ENCODE results near the gene GLI3.

GLI3 gene

DNA sequence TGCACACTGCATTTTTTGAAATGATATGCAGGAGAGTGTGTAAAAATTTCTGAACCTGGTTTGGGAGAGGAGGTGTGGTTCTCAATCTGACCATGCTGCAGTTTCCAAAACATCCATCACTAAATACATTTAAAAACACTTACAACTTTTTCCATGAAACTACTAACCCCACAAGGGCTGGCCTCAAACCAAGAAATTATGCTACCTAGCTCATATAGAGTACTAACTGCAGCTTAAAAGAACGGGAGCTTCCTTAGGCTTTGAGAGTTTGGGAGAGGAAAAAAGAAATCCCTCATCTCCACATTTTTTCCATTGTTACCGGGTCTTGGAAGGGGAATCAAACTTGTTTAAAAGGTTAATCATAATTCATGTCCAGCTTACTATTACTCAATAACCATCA is 214.2 kb downstream of the GLI3 start:
- DNase-seq: no peak

DNA sequence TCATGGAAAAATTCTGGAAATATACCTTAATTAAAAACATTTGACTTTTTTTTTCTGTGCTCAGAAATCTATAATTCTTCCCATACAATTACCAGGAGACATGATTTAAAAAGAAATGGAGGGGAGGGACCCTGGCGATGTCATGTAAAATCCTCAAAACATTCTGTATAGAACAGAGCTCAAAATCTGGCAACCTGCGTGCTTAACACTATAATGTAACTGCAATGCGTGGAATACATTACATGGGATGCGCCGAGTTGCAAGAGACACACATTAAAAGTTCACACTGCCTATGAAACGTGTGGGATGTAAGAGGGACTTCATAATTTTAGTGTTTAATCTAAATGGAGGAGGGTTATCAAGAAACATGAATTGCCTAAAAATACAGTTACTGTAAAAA is 215.0 kb downstream of the GLI3 start:
- no peak for DNase-seq

DNA sequence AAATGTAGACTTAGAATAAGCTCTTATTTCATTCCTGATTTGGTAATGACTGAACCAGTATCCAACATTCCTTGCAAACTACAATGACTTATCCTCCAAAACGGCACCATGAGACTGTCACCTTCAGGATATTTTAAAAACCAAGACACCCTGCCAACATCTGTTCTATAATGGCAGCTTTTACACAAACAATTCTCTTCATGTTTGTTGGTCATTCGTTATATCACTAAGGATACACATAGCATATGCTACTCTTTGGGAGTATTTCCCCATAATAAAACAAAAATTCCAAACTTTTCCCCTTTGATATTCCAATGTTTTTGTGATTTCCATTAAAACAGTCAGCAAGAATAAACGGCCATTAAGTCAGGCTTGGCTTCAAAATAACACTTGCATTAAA is 215.4 kb downstream of the GLI3 start:
- DNase-seq: no peak

DNA sequence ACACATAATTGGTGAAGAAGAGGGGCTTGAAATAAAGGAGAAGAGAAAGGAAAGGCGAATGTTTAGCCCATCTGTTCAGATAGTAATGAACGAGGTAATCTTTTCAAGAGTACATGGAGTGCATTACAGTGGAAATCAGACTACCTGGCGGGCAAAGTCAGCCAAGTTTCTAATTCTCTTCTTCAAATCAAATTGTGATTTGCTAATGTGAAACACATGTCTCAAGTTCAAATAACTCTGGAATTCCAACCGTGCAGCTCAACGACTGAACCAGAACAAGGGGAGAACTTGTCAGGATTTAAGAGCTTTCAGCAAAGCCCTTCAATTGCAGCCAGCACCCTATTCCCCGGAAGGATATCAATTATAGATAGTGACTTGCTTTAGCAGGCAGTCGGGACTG is 216.9 kb downstream of the GLI3 start:
- no peak for DNase-seq

DNA sequence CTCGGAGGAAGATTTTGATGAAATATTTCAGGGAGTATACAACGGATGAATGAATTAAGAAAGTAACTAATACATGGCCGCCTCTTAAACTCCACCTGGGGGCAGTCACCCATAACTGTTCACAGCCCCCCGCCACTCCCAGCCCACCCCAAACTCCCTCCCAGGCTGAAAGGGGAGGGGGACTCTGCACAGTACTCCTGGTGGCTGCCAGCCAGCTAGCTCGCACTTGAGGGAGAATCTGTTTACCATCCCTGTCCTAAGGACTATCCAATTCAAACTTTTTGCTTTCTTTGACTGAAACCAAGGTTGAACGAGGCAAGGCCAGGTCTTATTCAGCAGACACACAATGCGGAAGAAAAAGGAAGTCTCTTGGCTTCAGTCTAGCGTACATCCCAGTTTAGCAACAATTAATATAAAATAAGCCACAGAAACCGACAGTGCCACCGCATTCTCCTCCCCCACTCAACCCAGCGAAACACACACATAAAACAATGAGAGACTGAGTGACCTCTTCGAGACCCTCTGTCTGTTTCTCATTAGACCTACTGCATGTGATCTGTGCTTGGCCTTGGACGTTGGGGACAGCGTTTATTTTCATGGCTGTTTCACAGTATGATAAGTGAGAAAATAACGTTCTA is 219.5 kb downstream of the GLI3 start:
- DNase-seq: no peak

DNA sequence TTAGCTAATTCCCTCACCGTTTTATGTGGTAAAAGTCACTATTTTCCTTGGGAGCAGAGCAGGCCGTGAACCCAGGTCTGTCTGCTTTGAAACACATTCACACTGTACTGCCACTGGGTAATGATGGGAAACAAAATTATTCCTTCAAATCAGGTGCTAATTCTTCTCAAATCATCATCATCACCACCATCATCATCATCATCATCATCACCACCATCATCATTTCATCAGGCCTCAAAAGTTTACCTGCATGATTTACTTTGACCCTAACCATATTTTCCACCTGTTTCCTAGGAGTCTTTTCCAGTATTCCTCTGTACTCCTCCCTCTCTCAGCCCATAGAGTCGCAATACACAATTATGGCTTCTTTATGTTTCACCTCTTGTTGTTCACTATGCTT is 220.5 kb downstream of the GLI3 start:
- no peak for DNase-seq

DNA sequence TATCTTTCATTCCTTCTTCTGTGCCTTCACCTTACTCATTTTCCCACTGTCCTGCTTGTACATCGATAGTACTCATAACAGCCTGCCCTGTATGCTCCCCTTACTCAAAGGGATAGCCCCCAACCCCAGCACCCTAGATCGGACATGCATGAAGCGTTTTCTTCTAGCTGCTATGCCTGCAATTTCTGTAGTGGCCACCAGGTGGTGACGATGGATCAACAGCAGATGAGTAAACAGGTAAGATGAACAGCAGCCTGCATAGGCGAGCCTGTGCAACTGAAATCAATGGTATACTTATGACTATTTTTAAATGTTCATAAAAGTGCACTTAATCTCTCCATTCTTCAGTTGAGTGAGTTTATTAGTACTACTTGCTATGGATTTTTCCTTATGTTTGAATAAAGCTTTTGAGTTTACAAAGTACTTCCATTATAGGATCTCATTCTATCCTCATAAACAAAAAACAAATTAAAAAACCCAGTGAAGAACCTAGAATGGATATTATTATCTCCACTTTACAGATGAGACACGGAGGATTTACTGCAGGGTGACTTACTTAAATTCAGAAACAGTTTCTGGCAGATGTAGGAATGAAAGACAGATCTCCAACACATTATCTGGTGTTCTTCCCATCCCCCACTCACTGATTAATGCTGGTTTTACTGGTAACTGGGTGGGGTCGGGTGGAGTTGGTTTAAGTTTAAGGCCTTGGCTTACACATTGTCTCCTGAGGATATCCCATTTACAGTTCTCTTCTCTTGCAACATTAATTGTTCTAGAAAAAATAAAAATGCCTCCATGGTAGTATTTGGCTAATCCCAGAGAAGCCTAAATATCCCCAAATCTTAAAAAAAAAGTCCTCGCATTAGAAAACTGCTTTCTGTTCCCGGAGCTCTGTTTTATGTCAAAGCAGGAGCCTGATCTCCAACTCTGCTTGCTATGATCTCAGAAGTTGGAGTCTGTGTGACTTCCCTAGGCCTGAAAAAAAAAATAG is 222.1 kb downstream of the GLI3 start:
- DNase-seq: peak; percentile 10

DNA sequence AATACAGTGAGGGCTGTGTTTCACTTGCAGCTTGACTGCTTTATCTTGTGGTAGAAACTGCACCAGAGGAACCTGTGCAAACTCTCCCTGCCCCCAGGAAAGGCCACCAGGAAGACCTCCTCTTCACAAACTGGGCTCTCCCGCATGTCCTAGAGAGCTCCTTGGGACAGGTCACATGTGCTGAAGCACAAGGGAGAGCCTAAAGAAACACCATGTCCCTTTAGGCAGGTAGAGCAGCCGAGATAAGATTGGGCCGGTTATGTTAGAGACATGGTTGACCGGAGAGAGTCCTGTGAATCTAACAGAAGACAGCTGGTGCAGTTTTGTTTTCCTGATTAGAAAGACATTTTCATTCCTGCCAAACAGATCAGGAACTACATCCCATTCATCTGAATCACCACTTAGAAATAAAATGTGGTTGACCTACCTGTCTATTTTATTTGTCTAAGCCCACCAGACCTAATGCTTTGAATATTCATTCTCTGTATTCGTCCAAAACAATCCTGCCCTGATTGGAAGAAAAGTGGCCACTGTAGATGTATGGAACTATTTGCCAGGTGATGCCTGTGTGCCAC is 224.1 kb downstream of the GLI3 start:
- DNase-seq: no peak

DNA sequence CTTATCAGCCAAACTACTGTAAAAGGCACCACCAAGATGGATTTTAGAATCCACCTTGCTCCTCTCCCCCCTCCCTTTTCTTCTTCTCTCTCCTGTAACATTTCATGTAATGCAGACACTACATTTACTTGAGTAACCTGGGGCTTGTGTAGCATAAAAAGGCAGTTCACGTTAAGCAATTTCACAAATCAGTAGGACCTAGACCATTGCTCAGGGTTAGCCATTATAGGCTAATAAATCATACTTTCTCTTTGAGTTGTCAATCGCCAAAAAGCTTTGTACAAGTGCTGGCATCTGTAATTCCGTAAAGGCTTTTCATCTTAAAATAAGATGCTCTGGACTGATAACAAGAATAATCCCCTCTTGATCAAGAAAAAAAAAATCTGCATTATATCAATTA is 224.7 kb downstream of the GLI3 start:
- DNase-seq: no peak

DNA sequence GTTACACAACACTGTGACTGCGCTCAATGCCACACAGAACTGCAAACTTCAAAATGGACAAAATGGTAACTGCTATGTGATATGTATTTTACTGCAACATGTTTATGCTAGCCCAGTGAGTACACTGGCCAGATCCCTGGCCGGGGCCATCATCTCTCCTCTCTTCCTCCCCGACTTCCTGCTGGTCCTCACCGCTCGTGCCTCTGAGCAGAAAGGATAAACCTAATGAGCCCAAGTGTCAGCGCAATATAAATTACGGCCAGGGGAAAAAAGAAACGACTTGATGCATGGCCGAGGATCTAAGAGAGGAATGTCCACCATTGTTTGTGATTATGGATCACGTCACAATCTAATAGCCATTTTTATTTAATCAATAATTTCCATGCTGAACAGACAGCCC is 225.2 kb downstream of the GLI3 start:
- DNase-seq: no peak

DNA sequence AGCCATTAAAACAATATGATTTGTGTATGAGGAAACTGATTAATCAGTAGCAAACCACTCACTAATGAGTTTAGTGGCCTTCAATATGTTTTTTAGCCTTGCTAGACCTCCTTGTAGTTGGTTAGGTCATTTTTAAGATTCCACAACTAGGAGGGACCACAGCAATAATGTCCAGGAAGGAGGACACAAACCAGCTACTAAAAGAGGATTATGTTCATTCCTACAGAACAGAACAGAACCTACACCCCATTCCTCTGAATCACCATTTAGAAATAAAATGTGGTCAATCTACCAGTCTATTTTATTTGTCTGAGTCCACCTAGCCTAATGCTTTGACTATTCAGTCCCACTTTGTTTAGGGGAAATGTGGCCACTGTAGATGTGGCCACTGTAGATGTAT is 226.3 kb downstream of the GLI3 start:
- no peak for DNase-seq

DNA sequence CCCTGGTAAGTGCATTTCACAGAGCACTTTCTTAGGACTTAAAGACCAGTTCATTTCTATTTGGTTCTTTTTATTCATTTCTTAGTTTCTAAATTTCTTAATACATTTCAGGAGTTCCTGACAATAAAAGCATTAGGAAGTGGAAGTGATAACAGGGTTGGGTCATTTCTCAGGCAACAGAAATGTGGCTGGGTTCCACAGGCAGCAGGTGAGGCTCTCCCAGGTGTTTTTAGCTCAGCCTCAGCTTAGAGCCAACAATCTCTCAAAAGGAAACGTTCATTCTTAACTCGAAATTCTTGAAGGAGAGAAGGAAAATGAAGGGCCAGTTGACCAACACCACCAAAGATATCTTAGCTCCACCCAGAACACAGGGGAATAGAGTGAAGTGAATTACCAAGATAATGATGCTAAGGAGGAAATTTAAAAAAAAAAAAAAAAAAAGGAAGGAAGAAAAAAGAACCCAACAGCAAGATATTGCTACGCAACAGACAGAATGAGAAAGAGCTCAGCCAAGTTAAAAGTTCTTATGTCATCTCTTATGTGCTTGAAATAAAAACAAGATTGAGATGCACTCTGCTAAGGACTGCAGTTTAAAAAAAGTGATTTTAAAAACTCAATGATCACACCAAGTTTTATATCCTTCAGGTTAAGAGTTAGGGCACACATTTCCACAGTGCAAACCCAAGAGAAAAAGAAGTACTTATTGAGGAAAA is 230.1 kb downstream of the GLI3 start:
- DNase-seq: no peak

DNA sequence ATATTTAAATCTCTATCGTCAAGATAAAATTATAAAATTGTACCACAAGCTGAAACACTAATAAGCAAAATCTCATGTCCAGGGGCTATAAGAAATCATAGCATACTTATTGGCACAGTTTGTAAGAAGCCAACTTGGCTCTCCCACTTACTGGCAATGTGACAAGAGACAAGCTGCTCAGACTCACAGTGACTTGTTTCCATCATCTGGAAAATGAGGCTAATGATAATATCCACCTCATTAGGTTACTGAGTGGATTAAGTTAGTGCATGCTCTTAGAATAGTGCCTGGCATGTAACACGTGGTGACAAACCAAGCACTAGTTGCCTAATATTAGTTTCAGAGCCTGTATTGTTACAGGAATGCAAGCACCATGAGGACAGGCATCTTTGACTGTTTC is 234.4 kb downstream of the GLI3 start:
- no peak for DNase-seq

DNA sequence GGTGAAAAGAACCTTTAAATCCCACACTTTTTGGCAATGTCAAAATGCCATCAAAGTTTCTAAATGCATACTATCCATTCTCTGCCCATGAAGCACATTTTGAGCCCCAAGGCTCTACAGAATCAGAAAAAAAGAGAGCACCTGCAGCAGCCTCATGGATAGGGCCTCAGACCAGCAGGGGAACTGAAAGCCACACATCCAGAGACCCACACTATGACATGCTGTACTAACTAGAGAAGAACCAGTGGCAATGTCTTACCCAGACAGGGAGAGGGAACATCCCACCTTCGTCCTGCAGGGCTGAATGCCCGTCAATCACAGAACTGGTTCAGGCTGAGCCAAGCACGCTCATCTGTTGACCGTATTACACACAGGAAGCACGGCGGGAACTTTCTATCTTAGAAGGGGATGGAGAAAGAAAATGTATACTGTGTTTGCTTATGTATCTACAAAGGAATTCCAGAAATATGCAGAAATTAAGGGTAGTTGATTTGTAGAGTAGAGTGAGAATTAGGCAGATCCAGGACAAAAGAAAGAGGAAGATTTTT is 237.2 kb downstream of the GLI3 start:
- DNase-seq: no peak

DNA sequence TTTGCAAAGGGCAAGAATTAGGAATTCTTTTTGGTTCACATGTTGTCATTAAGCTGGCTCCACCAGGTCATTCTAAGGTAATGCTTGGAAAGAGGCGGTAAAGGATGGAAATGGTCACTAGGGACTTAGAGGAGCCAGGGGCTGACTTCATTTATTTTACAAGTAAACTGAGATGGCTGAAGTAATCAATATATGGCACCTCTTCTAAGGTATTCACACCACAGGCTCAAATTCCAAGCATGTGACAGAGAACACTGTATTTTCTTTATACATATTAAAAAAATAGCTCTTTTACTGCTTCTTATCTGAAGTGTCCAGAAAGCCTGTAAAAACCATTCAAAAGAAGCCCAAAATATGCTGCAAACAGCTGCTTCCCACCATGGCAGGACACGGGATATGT is 239.0 kb downstream of the GLI3 start:
- DNase-seq: no peak

DNA sequence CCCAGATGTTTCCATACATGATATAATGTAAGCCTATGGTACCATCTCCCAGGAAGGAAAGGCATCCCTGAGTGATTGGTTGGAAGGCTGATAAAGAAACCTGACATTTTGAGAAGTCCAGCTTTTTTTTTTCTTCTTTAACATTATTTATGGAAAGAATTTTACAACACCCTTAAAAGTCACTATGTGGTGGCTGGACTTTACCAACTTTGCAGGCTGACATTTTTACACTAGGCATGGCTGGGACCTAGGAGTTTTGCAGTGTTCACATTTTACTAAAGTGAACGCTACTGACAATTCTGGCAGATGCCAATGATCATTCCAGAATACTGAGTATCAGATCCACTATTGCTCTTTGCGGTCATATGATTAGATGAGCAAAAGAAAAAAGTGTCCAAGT is 239.9 kb downstream of the GLI3 start:
- DNase-seq: no peak

DNA sequence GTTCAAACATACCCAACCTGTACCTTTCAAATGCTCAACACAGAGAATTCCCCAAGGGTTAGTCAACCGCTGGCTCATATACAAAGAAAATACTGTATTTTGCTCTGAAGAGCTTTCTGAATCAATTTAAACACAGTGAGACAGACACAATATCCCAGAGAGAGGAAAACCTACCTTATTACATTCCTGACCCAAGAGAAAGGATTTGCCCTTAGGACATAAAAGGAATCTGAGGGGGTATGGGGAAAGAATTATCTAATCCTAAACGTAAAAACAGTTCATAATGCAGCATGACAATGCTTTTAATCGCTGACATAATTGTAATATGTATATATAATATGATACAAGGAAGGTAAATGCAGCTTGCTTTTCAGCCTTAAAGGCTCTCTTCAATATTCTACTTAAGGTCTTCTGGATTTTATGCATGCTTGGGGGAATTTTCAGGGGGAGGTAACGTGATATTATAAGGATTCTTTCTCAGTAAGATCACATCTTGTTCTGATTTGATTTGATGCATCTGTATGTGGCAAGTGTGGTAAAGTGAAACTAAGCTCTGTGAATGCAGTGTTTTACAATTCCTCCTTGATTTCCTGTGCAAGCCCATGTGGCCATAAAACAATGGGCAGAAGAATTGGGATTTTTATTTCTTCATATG is 240.5 kb downstream of the GLI3 start:
- no peak for DNase-seq

DNA sequence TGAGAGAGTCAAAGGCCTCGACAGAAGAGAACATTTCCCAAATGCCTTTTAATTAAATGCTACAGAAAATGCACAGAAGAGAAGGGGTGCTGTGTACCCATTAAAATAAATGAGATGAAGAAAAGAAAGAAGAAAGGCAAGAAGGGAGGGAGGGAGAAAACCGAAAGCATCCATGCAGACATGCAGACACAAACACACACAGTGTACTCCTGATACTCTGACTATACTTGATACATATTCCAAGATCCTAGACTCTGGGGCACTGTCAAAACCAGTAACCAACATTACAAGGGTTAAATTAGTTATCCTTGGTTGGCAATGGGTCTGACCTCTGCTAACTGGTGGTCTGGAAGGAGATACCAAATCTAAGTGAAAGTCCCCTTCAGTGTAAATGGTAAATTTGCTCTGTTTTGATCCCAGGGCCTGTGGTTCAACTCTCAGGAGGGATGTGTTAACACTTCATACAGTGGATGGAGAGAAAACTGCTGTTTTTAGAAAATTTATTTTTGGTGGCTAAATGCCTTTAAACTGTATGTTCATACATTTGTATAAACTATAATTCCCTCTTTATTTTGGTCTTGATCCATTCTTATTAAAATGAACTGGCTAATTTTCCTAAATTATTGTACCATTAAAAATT is 241.3 kb downstream of the GLI3 start:
- no peak for DNase-seq

DNA sequence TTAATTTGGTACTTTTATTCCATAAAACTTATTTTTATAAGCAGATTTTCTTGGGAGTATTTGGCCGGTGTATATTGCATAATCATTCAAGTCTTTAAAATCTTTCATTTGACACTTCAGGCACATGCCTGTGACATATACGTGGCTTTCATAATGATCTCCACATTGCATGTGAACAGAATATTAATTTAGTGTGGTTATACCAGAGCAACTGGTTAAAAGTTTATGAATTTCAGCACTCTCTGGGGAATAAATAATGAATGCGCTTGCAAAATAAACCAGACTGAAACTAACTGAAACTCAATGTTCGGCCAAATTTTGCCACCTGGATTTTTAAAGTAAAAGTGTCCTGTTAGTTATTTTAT is 242.3 kb downstream of the GLI3 start:
- no peak for DNase-seq

DNA sequence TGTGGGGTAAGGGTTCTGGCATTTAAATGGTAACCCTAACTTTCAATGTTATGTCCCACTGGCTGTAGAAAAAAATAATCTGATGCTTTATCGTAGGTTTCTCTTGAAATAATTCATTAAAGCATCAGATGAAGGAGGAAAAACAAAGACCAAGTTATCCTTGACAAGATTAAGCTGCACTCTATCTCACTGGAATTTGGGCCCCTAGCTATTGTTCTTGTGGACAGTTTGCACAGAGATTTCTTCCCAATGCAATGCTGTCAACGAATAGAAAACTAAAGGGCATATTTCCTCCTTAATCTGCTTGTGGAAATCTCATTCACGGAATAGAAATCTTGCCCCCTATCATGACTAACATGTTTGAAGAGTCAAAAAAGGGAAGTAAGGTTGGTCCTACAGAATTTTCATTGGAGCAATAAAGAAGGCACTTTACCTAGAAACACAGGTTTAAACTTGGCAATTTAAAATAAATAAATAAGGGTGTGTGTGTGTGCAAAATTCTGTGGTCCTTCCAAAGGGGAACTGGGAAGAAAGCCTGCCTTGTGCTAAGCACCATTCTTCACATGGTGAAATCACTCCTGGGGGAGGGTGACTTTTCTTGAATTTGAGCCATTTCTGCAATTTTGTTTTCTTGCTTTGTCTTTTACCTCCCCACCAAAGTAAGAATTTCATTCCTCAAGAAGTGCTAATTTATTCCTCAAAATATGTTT is 242.8 kb downstream of the GLI3 start:
- DNase-seq: no peak

Data from stimulated activated CD4-positive, alpha-beta T cell treated with anti-CD3 and anti-CD28 coated beads, Interleukin-12 subunit alpha, Interleukin-12 subunit beta, amount 100 ng/mL, for 4 hours (primary cell).